Suprapubic skin (tissue), 4 donors: Measurements from ENCODE around the gene IKBKG. TPM values are rescaled to one million over a fixed set of nuclear protein-coding genes. Genes with fewer than 3 reads are reported as not detected.

Source experiments
- DNase-seq, 2 donors: peaks; one replicate each; pipeline ENCODE4 v3.0.0-alpha.2; 2019; ENCODE audit warnings: low spot score in 2 of 2
- H3K27ac ChIP-seq: fragments of 200-600 bp; sonication (generic); one replicate; pipeline ENCODE4 v1.5.1; 2019
- H3K27me3 ChIP-seq: fragments of 200-600 bp; sonication (generic); one replicate; pipeline ENCODE4 v1.5.1; 2019
- H3K36me3 ChIP-seq: fragments of 200-600 bp; sonication (generic); one replicate; pipeline ENCODE4 v1.5.1; 2019
- H3K4me1 ChIP-seq: fragments of 200-600 bp; sonication (generic); one replicate; pipeline ENCODE4 v1.5.1; 2019
- H3K4me3 ChIP-seq: fragments of 200-600 bp; sonication (generic); one replicate; pipeline ENCODE4 v1.5.1; 2019; ENCODE audit warnings: mild to moderate bottlenecking
- H3K9me3 ChIP-seq: fragments of 200-600 bp; sonication (generic); one replicate; pipeline ENCODE4 v1.5.1; 2019
- EP300 ChIP-seq: sonication (generic); formaldehyde crosslinking; IDR thresholded peaks from one replicate; pipeline ENCODE4 v1.6.1; 2017; ENCODE audit warnings: antibody characterized with exemption
- POLR2A ChIP-seq, 2 donors: fragments of 450-650 bp; IDR thresholded peaks; one replicate each; pipeline ENCODE4 v1.6.1; 2017; ENCODE audit warnings: antibody characterized with exemption in 2 of 2, mild to moderate bottlenecking in 2 of 2, moderate library complexity in 2 of 2
- POLR2AphosphoS5 ChIP-seq, 3 donors: sonication (generic); formaldehyde crosslinking; IDR thresholded peaks; one replicate each; pipeline ENCODE4 v1.6.1; 2017; ENCODE audit warnings: antibody characterized with exemption in 3 of 3
- WGBS: methylation state at CpG from one replicate; pipeline ENCODE4 v1.1.5; 2018; 5-methylcytosine and 5-hydroxymethylcytosine counted together
- total RNA-seq, 4 donors: library from RNA; depleted of rRNA; stranded (reverse); fragments of >200 nt; gene quantifications; one replicate each; pipeline ENCODE4 v1.1.0, GENCODE V29; 2016
- TF ChIP-seq, protein P1 (sequence below), 2 donors: fragments of 200-600 bp in 1 of 2; fragments of 450-650 bp in 1 of 2; sonication (generic) in 1 of 2; IDR thresholded peaks; one replicate each; pipeline ENCODE4 v1.5.1; 2016 to 2019; ENCODE audit warnings: antibody characterized with exemption in 2 of 2, mild to moderate bottlenecking in 1 of 2, moderate library complexity in 1 of 2

The IKBKG gene
- total RNA-seq, 4 donors from 2014 or later = 13.1 to 18.3 (median 15.3) TPM

DNA sequence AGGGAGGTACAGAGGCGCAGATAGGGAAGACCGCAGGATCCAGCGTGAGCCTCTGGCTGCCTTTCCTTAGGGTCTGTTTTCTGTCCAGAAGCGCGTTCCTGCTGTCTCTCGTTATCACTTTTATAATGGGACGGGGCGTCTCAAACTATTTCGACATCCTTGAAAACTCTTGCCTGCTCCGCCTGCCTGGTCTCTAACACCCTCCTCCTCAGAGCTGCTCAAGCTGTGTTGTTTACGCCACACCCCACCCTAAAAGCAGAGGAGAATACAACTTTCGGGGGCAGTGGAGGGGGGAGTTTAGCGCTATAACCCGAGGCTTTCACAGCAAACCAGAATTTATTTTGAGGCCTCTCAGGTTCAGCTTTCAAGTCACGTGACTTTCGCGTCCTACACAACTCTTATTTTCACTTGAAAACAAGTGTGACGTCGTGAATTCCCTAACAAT lies 30.7 kb upstream of the IKBKG start:
- DNase-seq = peak in 1 of 2 donors; percentile 70
- 43% methylated on average over 19 of the region's 19 CpGs for WGBS
- TF ChIP-seq POLR2A (IDR thresholded peaks at IDR 0.05) (no peak), POLR2AphosphoS5 (IDR thresholded peaks at IDR 0.05) (peak in 1 of 3 donors; percentile 23)
- Histone ChIP-seq H3K9me3 (no peaks in the 10 kb centered on the region), H3K36me3 (no peaks in the 10 kb centered on the region), H3K27ac (peak overlapping the region; percentile 92), H3K4me1 (peaks cover 16% of the 10 kb centered on the region), H3K27me3 (no peaks in the 10 kb centered on the region), H3K4me3 (peak overlapping the region; percentile 66)

DNA sequence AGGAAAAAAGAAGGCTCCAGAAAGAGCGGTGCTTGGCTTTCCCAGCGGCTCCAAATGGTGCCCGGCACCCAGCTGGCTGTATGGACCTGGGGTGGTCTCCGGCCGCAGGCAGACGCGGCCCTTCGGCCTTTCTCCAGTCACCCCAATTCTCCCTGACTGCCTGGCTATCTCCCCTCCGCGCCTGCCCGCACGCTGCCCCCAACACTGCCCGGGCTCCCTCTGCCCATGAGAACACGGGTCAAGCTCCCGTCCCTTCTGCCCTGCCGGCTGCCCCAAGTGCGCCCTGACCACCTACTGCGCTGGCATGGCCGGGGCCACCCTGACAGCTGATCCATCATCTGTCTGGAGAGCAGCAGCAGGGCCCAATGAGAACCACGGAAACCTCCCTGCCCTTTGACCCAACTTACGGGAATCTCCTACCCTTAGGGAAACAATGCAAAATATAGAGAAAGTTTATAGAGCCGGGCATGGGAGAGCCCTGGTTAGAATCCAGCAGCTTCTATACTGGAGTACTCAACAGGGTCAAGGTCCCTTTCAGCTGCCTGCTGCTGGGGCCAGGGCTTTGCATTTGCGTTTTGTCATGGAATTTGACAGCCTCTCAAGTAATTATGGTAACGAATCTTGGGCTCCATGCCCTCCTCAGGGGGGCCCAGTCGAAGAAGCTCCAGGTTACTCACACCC lies 30.2 kb upstream of the IKBKG start:
- Histone ChIP-seq H3K4me1 (peaks cover 16% of the 10 kb centered on the region), H3K27ac (peak overlapping the region; percentile 92), H3K4me3 (peak overlapping the region; percentile 66), H3K9me3 (no peaks in the 10 kb centered on the region), H3K27me3 (no peaks in the 10 kb centered on the region), H3K36me3 (no peaks in the 10 kb centered on the region)
- 60% methylated on average over 23 of the region's 25 CpGs for WGBS
- DNase-seq = peak in 1 of 2 donors; percentile 69
- TF ChIP-seq, protein P1, sequence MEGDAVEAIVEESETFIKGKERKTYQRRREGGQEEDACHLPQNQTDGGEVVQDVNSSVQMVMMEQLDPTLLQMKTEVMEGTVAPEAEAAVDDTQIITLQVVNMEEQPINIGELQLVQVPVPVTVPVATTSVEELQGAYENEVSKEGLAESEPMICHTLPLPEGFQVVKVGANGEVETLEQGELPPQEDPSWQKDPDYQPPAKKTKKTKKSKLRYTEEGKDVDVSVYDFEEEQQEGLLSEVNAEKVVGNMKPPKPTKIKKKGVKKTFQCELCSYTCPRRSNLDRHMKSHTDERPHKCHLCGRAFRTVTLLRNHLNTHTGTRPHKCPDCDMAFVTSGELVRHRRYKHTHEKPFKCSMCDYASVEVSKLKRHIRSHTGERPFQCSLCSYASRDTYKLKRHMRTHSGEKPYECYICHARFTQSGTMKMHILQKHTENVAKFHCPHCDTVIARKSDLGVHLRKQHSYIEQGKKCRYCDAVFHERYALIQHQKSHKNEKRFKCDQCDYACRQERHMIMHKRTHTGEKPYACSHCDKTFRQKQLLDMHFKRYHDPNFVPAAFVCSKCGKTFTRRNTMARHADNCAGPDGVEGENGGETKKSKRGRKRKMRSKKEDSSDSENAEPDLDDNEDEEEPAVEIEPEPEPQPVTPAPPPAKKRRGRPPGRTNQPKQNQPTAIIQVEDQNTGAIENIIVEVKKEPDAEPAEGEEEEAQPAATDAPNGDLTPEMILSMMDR (IDR thresholded peaks at IDR 0.05) = no peak
- TF ChIP-seq EP300 (no peak), POLR2A (IDR thresholded peaks at IDR 0.05) (no peak), POLR2AphosphoS5 (IDR thresholded peaks at IDR 0.05) (no peak)

DNA sequence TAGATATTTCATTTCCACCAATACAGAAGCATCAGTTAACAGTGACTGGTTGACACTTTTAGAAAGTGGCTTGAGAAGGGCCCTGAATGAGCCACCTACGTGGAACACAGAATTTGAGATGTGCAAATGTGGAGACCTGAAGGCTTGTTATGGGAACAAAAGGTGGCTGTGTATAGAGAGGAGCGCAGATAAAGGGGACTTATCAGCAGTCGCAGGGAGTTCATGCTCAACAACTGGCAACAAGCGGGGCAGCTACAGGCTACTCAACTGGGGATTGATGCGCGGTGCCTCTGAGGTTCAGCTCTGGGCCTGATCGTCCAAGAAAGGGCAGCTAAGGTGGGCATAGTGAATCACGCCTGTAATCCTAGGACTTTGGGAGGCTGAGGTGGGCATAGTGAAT lies 28.0 kb upstream of the IKBKG start:
- 92% methylated on average over 8 of the region's 8 CpGs for WGBS
- Histone ChIP-seq H3K9me3 (no peaks in the 10 kb centered on the region), H3K4me3 (no peak overlapping the region), H3K4me1 (peaks cover 16% of the 10 kb centered on the region), H3K36me3 (no peaks in the 10 kb centered on the region), H3K27ac (no peak overlapping the region), H3K27me3 (no peaks in the 10 kb centered on the region)
- no peak for DNase-seq
- TF ChIP-seq POLR2A (IDR thresholded peaks at IDR 0.05) (no peak), EP300 (no peak), POLR2AphosphoS5 (IDR thresholded peaks at IDR 0.05) (no peak)
- TF ChIP-seq, protein P1 (IDR thresholded peaks at IDR 0.05) = no peak

GRCh38 chrX:154525606-154526490 lies 21.6 kb upstream of the IKBKG start:
- WGBS = 65% methylated on average over 14 of the region's 14 CpGs
- no peaks in the 10 kb centered on the region for H3K27me3 ChIP-seq
- H3K9me3 ChIP-seq = no peaks in the 10 kb centered on the region
- no peaks in the 10 kb centered on the region for H3K36me3 ChIP-seq
- no peak for TF ChIP-seq POLR2AphosphoS5 (IDR thresholded peaks at IDR 0.05)
- no peak for TF ChIP-seq EP300
- TF ChIP-seq, protein P1 (IDR thresholded peaks at IDR 0.05) = no peak
- no peak for TF ChIP-seq POLR2A (IDR thresholded peaks at IDR 0.05)
- H3K4me3 ChIP-seq = no peak overlapping the region
- peak overlapping the region; percentile 24 for H3K27ac ChIP-seq
- H3K4me1 ChIP-seq = peaks cover 22% of the 10 kb centered on the region
- DNase-seq = no peak

DNA sequence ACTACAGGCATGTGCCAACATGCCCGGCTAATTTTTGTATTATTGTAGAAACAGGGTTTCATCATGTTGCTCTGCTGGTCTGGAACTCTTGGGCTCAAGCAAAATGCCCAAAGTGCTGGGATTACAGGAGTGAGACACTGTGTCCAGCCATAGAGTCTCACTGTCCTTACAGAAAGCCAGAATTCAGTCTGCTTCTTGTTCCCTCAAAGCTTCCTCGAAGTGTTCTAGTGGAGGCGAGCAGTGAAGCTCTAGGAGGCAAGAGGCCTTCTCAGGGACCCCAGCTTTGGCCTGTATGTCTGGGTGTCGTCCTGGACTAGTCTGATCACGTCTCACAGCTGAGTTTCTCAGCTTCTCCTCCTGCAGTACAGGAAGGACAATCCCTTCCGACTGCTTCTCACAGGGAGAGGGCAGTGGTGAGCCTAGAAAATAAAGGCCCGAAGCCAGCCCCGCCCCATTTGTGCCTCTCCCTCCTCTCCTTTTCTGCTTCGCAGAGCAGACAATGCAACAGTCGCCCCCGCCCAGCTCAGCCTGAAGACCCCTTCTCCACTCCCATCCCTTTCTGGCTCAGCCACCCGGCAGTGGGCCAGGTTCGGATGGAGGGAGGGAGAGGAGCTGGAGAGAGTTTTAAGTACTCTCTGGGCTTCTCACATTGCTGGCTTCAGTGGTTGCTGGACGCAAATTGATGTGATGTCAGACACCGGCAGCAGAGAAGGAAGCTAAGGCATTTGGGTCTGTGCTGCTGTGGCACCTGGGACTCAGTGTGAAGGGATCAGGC lies 20.3 kb upstream of the IKBKG start:
- Histone ChIP-seq H3K27me3 (no peaks in the 10 kb centered on the region), H3K9me3 (no peaks in the 10 kb centered on the region), H3K36me3 (no peaks in the 10 kb centered on the region), H3K27ac (peak overlapping the region; percentile 68), H3K4me3 (peak overlapping the region; percentile 36), H3K4me1 (peaks cover 22% of the 10 kb centered on the region)
- 38% methylated on average over 11 of the region's 15 CpGs for WGBS
- DNase-seq = peak; percentile 84 to 87
- TF ChIP-seq POLR2A (IDR thresholded peaks at IDR 0.05) = no peak
- no peak for TF ChIP-seq POLR2AphosphoS5 (IDR thresholded peaks at IDR 0.05)
- TF ChIP-seq, protein P1 (IDR thresholded peaks at IDR 0.05) = peak; percentile 8 to 44
